ENCODE measurements around the gene KCNJ6. TPM values are rescaled to one million over a fixed set of nuclear protein-coding genes. Genes with fewer than 3 reads are reported as not detected.

Gene KCNJ6
- total and polyA plus RNA-seq, 8 donors, result under 0.01 to 1.3 (median 0.29) TPM; not detected in 3

- H3K36me3 ChIP-seq, result no peaks in the 10 kb centered on the region
- H3K4me1 ChIP-seq, result peaks cover 0 to 5% (median 0%) of the 10 kb centered on the region in 4 donors
- H3K9me3 ChIP-seq, result no peaks in the 10 kb centered on the region
- 74 to 86% (median 82%) methylated on average over 2 of the region's 2 CpGs for WGBS, 5 donors
- H3K27me3 ChIP-seq, result peaks cover 0 to 27% (median 0%) of the 10 kb centered on the region in 3 donors
- TF ChIP-seq POLR2A (IDR thresholded peaks at IDR 0.05) (no peak), POLR2AphosphoS5 (IDR thresholded peaks at IDR 0.05) (no peak), EP300 (IDR thresholded peaks at IDR 0.05) (no peak)
- TF ChIP-seq, protein P1, sequence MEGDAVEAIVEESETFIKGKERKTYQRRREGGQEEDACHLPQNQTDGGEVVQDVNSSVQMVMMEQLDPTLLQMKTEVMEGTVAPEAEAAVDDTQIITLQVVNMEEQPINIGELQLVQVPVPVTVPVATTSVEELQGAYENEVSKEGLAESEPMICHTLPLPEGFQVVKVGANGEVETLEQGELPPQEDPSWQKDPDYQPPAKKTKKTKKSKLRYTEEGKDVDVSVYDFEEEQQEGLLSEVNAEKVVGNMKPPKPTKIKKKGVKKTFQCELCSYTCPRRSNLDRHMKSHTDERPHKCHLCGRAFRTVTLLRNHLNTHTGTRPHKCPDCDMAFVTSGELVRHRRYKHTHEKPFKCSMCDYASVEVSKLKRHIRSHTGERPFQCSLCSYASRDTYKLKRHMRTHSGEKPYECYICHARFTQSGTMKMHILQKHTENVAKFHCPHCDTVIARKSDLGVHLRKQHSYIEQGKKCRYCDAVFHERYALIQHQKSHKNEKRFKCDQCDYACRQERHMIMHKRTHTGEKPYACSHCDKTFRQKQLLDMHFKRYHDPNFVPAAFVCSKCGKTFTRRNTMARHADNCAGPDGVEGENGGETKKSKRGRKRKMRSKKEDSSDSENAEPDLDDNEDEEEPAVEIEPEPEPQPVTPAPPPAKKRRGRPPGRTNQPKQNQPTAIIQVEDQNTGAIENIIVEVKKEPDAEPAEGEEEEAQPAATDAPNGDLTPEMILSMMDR (IDR thresholded peaks at IDR 0.05), result no peak
- intact Hi-C loops (cut with DNase I; ENCODE audit: low total_unique reads), result no loop called here
- H3K4me3 ChIP-seq, result no peak overlapping the region
- DNase-seq, result no peak
- no peak overlapping the region for H3K27ac ChIP-seq
These were observed 169.4 kb downstream of the KCNJ6 start for GRCh38 chr21:37746849-37747248.

GRCh38 chr21:37744551-37744950 lies 171.7 kb downstream of the KCNJ6 start:
- Histone ChIP-seq H3K4me3 (no peak overlapping the region), H3K9me3 (no peaks in the 10 kb centered on the region), H3K4me1 (no peaks in the 10 kb centered on the region), H3K27ac (no peak overlapping the region), H3K36me3 (no peaks in the 10 kb centered on the region), H3K27me3 (peaks cover 0 to 28% (median 0%) of the 10 kb centered on the region in 3 donors)
- intact Hi-C loops (cut with DNase I; ENCODE audit: low total_unique reads), result no loop called here
- TF ChIP-seq POLR2A (IDR thresholded peaks at IDR 0.05) (no peak), EP300 (IDR thresholded peaks at IDR 0.05) (no peak), POLR2AphosphoS5 (IDR thresholded peaks at IDR 0.05) (no peak)
- TF ChIP-seq, protein P1 (IDR thresholded peaks at IDR 0.05), result no peak
- no peak for DNase-seq
- 84 to 89% (median 85%) methylated on average over 2 of the region's 2 CpGs for WGBS, 5 donors

- Histone ChIP-seq H3K27me3 (peaks cover 0 to 21% (median 0%) of the 10 kb centered on the region in 3 donors), H3K36me3 (no peaks in the 10 kb centered on the region), H3K4me1 (no peaks in the 10 kb centered on the region), H3K9me3 (no peaks in the 10 kb centered on the region), H3K27ac (no peak overlapping the region), H3K4me3 (no peak overlapping the region)
- DNase-seq, result no peak
- 59 to 97% (median 86%) methylated on average over 1 of the region's 1 CpG for whole genome bisulfite sequencing, 5 donors
- intact Hi-C loops (cut with DNase I; ENCODE audit: low total_unique reads), result no loop called here
- TF ChIP-seq POLR2A (IDR thresholded peaks at IDR 0.05) (no peak), EP300 (IDR thresholded peaks at IDR 0.05) (no peak), POLR2AphosphoS5 (IDR thresholded peaks at IDR 0.05) (no peak)
- TF ChIP-seq, protein P1 (IDR thresholded peaks at IDR 0.05), result no peak
These were observed 173.7 kb downstream of the KCNJ6 start for GRCh38 chr21:37742532-37742931.

DNA sequence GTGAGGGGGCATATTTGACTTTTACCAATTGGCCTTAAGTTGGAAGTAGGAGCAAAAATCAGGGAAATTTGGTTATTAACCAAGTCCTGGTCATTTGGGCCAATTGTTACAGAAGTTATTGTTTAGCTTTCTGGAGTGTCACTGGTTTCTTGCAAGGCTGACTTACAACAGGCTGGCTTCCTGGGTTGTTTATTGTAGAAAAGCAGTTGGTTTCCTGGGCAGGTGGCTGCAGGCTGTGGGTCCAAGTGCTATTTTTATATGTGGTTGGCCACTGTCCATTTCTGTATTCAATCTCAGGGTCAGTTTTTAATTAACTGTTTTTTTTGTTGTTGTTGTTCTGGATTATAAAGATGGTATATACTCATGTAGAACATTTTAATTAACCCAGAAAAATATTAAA lies 174.1 kb downstream of the KCNJ6 start:
- intact Hi-C loops (cut with DNase I; ENCODE audit: low total_unique reads), result no loop called here
- TF ChIP-seq, protein P1 (IDR thresholded peaks at IDR 0.05), result no peak
- TF ChIP-seq POLR2AphosphoS5 (IDR thresholded peaks at IDR 0.05) (no peak), EP300 (IDR thresholded peaks at IDR 0.05) (no peak), POLR2A (IDR thresholded peaks at IDR 0.05) (no peak)

More for the DNA sequence above, 174.1 kb downstream of the KCNJ6 start:
- no peak for DNase-seq
- H3K4me3 ChIP-seq, result no peak overlapping the region
- peaks cover 0 to 17% (median 0%) of the 10 kb centered on the region in 3 donors for H3K27me3 ChIP-seq
- no peak overlapping the region for H3K27ac ChIP-seq
- H3K4me1 ChIP-seq, result no peaks in the 10 kb centered on the region
- no peaks in the 10 kb centered on the region for H3K9me3 ChIP-seq
- H3K36me3 ChIP-seq, result no peaks in the 10 kb centered on the region
